OCI-LY3 (cell line): Measurements from ENCODE around the gene BLTP3B.

Experiments used
- H2AFZ ChIP-seq: fragments of 200-600, 300-600 bp; shearing (Covaris generic); 2 replicates; pipeline ENCODE4 v1.6.0; 2014; ENCODE audit warnings: antibody characterized with exemption, low read depth, low read length
- H3K27ac ChIP-seq: fragments of 200-600, 300-600 bp; sonication (generic); 2 replicates; pipeline ENCODE4 v1.5.1; 2014; ENCODE audit warnings: mild to moderate bottlenecking, low read length, moderate library complexity, mixed read lengths
- H3K27me3 ChIP-seq: fragments of 200-600, 300-600 bp; sonication (generic); 2 replicates; pipeline ENCODE4 v1.6.1; 2014; ENCODE audit warnings: low read depth, low read length, mixed read lengths
- H3K36me3 ChIP-seq: fragments of 200-600, 300-600 bp; sonication (generic); replicated peaks from 2 replicates; pipeline ENCODE3; 2014; ENCODE audit warnings: low read depth, low read length, mixed read lengths
- H3K4me1 ChIP-seq: fragments of 300-600, 200-600 bp; sonication (generic); 2 replicates; pipeline ENCODE4 v1.6.1; 2014; ENCODE audit warnings: low read length, mixed read lengths
- H3K4me2 ChIP-seq: fragments of 200-600, 300-600 bp; sonication (generic); 2 replicates; pipeline ENCODE4 v1.6.1; 2014; ENCODE audit warnings: low read length, mixed read lengths
- H3K4me3 ChIP-seq: fragments of 300-600, 200-600 bp; sonication (generic); 2 replicates; pipeline ENCODE4 v1.5.1; 2014; ENCODE audit warnings: antibody characterized with exemption, mild to moderate bottlenecking, low read length, moderate library complexity
- H3K79me2 ChIP-seq: fragments of 300-600, 200-600 bp; shearing (Covaris generic); 2 replicates; pipeline ENCODE4 v1.6.1; 2014; ENCODE audit warnings: mild to moderate bottlenecking, low read length, mixed read lengths
- H3K9ac ChIP-seq: fragments of 300-600, 200-600 bp; shearing (Covaris generic); 2 replicates; pipeline ENCODE4 v1.6.0; 2014; ENCODE audit warnings: mild to moderate bottlenecking, low read length, moderate library complexity
- H3K9me3 ChIP-seq: fragments of 200-600, 300-600 bp; shearing (Covaris generic); 2 replicates; pipeline ENCODE4 v1.6.1; 2014; ENCODE audit warnings: low read length, mixed read lengths; ENCODE audit not compliant: insufficient read depth
- H4K20me1 ChIP-seq: fragments of 200-600, 300-600 bp; sonication (generic); 2 replicates; pipeline ENCODE4 v1.6.1; 2016; ENCODE audit warnings: low read length, mixed read lengths; ENCODE audit not compliant: insufficient read depth
- EZH2phosphoT487 ChIP-seq: fragments of 200-600 bp; shearing (Covaris generic); IDR thresholded peaks from 2 replicates; pipeline ENCODE4 v1.6.1; 2018; ENCODE audit warnings: antibody characterized with exemption, mixed run types, low read depth
- TF ChIP-seq, protein P1 (sequence below): fragments of 200-600, 300-600 bp; sonication (generic); IDR thresholded peaks from 2 replicates; pipeline ENCODE4 v1.5.1; 2014; ENCODE audit warnings: antibody characterized with exemption, low read length, low read depth

BLTP3B gene

GRCh38 chr12:100106861-100107260 is 35.8 kb downstream of the BLTP3B start:
- Histone ChIP-seq H3K9me3 (0 out of 2 replicates have a peak, but pooled peaks cover 5% of the 10 kb centered on the region), H3K9ac (no peak overlapping the region), H3K27ac (no peak overlapping the region), H3K27me3 (no peaks in the 10 kb centered on the region), H3K4me1 (no peaks in the 10 kb centered on the region), H3K4me3 (no peak overlapping the region), H2AFZ (no peak overlapping the region), H3K36me3 (peaks cover 12% of the 10 kb centered on the region), H3K4me2 (no peak overlapping the region), H3K79me2 (peaks cover 12% of the 10 kb centered on the region), H4K20me1 (no peaks in the 10 kb centered on the region)
- TF ChIP-seq, protein P1, sequence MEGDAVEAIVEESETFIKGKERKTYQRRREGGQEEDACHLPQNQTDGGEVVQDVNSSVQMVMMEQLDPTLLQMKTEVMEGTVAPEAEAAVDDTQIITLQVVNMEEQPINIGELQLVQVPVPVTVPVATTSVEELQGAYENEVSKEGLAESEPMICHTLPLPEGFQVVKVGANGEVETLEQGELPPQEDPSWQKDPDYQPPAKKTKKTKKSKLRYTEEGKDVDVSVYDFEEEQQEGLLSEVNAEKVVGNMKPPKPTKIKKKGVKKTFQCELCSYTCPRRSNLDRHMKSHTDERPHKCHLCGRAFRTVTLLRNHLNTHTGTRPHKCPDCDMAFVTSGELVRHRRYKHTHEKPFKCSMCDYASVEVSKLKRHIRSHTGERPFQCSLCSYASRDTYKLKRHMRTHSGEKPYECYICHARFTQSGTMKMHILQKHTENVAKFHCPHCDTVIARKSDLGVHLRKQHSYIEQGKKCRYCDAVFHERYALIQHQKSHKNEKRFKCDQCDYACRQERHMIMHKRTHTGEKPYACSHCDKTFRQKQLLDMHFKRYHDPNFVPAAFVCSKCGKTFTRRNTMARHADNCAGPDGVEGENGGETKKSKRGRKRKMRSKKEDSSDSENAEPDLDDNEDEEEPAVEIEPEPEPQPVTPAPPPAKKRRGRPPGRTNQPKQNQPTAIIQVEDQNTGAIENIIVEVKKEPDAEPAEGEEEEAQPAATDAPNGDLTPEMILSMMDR = no peak
- TF ChIP-seq EZH2phosphoT487 = no peak

- no peak for TF ChIP-seq EZH2phosphoT487
- TF ChIP-seq, protein P1 = no peak
- 0 out of 2 replicates have a peak, but pooled peaks cover 5% of the 10 kb centered on the region for H3K9me3 ChIP-seq
- H2AFZ ChIP-seq = no peak overlapping the region
- no peaks in the 10 kb centered on the region for H3K27me3 ChIP-seq
- H3K9ac ChIP-seq = no peak overlapping the region
- H3K4me2 ChIP-seq = no peak overlapping the region
- H3K4me3 ChIP-seq = no peak overlapping the region
- H3K79me2 ChIP-seq = peaks cover 10% of the 10 kb centered on the region
- H4K20me1 ChIP-seq = no peaks in the 10 kb centered on the region
- H3K36me3 ChIP-seq = peaks cover 12% of the 10 kb centered on the region
- no peak overlapping the region for H3K27ac ChIP-seq
- no peaks in the 10 kb centered on the region for H3K4me1 ChIP-seq
These were observed 37.0 kb downstream of the BLTP3B start for GRCh38 chr12:100105661-100106060.

DNA sequence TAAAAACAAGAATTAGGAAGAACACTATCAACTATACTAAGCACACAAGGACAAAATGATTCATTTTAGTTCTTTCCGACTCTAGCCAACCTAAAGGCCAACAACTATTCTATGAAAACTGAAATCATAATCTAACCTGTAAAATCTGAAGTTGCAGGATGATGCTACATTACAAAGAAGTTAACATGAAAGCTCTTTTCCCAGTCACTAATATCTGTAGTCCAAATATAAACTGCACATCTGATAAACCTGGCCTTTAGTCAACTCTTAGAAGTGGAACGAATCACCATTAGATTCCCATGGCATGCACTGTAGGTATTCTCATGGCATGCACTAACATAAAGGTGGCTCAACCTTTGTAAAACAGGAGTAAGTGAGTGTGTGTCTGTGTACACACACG is 41.7 kb downstream of the BLTP3B start:
- H3K4me1 ChIP-seq = no peaks in the 10 kb centered on the region
- no peaks in the 10 kb centered on the region for H3K27me3 ChIP-seq
- H3K4me3 ChIP-seq = no peak overlapping the region
- H3K27ac ChIP-seq = no peak overlapping the region
- no peaks in the 10 kb centered on the region for H3K79me2 ChIP-seq
- H3K36me3 ChIP-seq = peaks cover 4% of the 10 kb centered on the region
- H2AFZ ChIP-seq = no peak overlapping the region
- no peaks in the 10 kb centered on the region for H4K20me1 ChIP-seq
- H3K9ac ChIP-seq = no peak overlapping the region
- H3K9me3 ChIP-seq = no peaks in the 10 kb centered on the region
- TF ChIP-seq, protein P1 = no peak
- no peak for TF ChIP-seq EZH2phosphoT487
- no peak overlapping the region for H3K4me2 ChIP-seq
